Muscle layer of colon (tissue), 2 donors: ENCODE data around the gene PBX3.

Source experiments
- H3K27ac ChIP-seq: one replicate; pipeline ENCODE4 v1.7.0; 2013; ENCODE audit warnings: low read depth, mild to moderate bottlenecking, low read length, moderate library complexity
- H3K27me3 ChIP-seq, 2 donors: one replicate each; pipeline ENCODE4 v1.7.0; 2013; ENCODE audit warnings: low read length in 2 of 2, mild to moderate bottlenecking in 2 of 2; ENCODE audit not compliant: insufficient read depth in 2 of 2, control insufficient read depth in 1 of 2
- H3K36me3 ChIP-seq: one replicate; pipeline ENCODE4 v1.7.0; 2013; ENCODE audit warnings: mild to moderate bottlenecking, low read length; ENCODE audit not compliant: insufficient read depth
- H3K4me1 ChIP-seq: one replicate; pipeline ENCODE4 v1.7.0; 2013; ENCODE audit warnings: mild to moderate bottlenecking, low read length; ENCODE audit not compliant: insufficient read depth
- H3K4me3 ChIP-seq, 2 donors: one replicate each; pipeline ENCODE4 v1.7.0; 2013; ENCODE audit warnings: low read length in 2 of 2, low read depth in 1 of 2, mild to moderate bottlenecking in 1 of 2, moderate library complexity in 1 of 2
- H3K9ac ChIP-seq: one replicate; pipeline ENCODE4 v1.7.0; 2013; ENCODE audit warnings: low read length
- H3K9me3 ChIP-seq: one replicate; pipeline ENCODE4 v1.7.0; 2013; ENCODE audit warnings: mild to moderate bottlenecking, low read length
- donor health status: abdominal sarcoma.
- donor health status: Adenocarcinoma of cecum.

The PBX3 gene

GRCh38 chr9:125932012-125932411, 184.8 kb downstream of the PBX3 start:
- peaks cover 8% of the 10 kb centered on the region for H3K4me1 ChIP-seq
- H3K36me3 ChIP-seq = peaks cover 18% of the 10 kb centered on the region
- H3K4me3 ChIP-seq = no peak overlapping the region
- H3K9me3 ChIP-seq = no peaks in the 10 kb centered on the region
- H3K27ac ChIP-seq = no peak overlapping the region
- H3K9ac ChIP-seq = no peak overlapping the region
- no peaks in the 10 kb centered on the region for H3K27me3 ChIP-seq

DNA sequence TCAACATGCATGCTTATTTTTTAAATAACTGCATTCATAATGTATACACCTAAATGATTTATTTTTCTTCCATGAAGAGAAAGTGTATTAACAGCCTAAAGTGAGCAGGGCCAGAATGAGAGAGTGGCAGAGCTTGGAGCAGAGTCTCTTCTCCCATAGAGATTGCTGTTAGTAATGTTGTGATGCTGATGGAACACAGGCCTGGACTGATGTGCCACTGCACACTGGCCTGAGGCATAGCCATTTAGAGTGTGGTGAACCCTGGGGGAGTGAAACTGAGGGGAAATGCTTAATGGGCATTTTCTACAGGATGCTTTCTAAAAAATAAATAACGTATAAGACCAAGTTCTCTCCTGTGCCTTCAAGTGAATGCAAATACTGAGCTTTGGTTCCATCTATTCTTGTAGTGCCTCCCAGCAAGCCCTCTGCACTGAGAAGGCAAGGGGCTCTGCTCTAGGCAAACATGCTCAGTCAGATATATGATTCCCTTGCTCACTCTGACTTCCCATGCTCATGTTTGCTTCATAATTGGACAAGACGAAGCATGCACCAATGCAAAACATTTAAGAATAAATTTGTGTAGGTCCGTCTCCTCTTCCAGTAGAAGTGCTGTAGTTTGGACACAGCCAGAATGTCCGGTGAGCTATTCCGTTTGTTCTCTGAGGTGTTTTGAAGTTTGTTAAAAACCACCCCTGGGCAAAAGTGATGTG, 185.7 kb downstream of the PBX3 start:
- Histone ChIP-seq H3K9me3 (no peaks in the 10 kb centered on the region), H3K4me1 (peaks cover 8% of the 10 kb centered on the region), H3K4me3 (no peak overlapping the region), H3K27me3 (no peaks in the 10 kb centered on the region), H3K9ac (no peak overlapping the region), H3K36me3 (peaks cover 18% of the 10 kb centered on the region), H3K27ac (no peak overlapping the region)

DNA sequence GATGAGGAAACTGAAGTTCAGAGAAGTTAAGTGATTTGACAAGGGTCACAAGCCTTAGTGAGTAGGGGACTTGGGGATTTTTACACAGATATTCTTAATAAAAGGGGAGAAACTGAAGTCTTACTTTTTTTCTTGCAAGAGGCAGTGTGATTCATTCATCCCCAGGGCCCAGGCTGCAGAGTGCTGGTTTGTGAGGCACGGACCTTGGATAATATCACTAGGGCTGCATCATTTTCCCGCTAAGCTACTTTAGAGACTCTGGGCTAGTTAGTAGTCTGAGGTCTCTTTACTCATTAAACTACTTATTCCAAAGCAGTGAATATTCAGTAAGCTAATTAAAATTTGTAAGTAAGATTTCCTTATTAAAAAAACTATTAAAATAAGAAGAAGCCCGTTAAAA, 195.0 kb downstream of the PBX3 start:
- Histone ChIP-seq H3K9me3 (no peaks in the 10 kb centered on the region), H3K4me1 (no peaks in the 10 kb centered on the region), H3K36me3 (peaks cover 19% of the 10 kb centered on the region), H3K27me3 (no peaks in the 10 kb centered on the region), H3K9ac (no peak overlapping the region), H3K4me3 (no peak overlapping the region), H3K27ac (no peak overlapping the region)

GRCh38 chr9:125943831-125944230, 196.7 kb downstream of the PBX3 start:
- Histone ChIP-seq H3K27me3 (no peaks in the 10 kb centered on the region), H3K27ac (no peak overlapping the region), H3K4me3 (no peak overlapping the region), H3K36me3 (peaks cover 19% of the 10 kb centered on the region), H3K9ac (no peak overlapping the region), H3K4me1 (no peaks in the 10 kb centered on the region), H3K9me3 (no peaks in the 10 kb centered on the region)

GRCh38 chr9:125946397-125946796, 199.2 kb downstream of the PBX3 start:
- Histone ChIP-seq H3K4me3 (no peak overlapping the region), H3K36me3 (peaks cover 15% of the 10 kb centered on the region), H3K4me1 (no peaks in the 10 kb centered on the region), H3K9me3 (no peaks in the 10 kb centered on the region), H3K9ac (no peak overlapping the region), H3K27ac (no peak overlapping the region), H3K27me3 (no peaks in the 10 kb centered on the region)

GRCh38 chr9:125948887-125949596, 201.9 kb downstream of the PBX3 start:
- H3K9ac ChIP-seq = no peak overlapping the region
- H3K4me1 ChIP-seq = no peaks in the 10 kb centered on the region
- H3K4me3 ChIP-seq = no peak overlapping the region
- H3K36me3 ChIP-seq = peaks cover 20% of the 10 kb centered on the region
- H3K27me3 ChIP-seq = no peaks in the 10 kb centered on the region
- no peak overlapping the region for H3K27ac ChIP-seq
- no peaks in the 10 kb centered on the region for H3K9me3 ChIP-seq

DNA sequence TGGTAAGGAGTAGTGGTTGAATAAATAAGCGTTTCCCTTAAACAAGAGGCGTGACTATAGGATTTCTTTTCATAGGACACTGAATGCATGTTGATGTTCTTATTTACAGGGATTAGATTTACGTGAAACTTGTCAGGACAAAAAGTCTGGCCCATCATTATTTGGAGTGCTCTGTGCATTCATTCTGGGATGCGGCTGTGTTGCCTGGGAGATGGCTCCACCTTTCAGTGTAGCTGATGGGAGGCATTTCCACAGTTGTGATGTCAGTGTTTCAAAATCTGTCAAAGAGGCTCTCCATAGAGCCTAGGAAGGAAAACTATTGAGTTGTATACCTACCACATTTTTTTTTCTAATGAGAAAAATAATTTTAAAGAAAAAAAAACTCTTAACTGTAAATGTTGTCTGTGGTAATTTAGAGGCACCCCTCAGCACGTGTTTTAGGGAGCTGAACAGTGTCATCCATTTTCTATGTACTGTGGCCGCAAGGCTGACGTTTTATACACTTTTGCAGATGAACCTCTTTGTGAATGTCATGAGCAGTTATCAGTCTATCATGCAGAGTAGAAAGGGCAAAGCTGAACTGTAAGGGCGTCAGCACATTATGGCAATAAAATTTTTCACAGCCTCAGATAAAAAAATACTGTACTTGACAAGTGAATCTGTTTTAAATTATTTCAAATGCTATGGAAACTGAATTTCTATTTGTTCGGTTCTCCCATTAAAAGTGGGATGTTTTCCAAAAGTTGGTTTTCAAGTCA, 202.7 kb downstream of the PBX3 start:
- Histone ChIP-seq H3K9me3 (no peaks in the 10 kb centered on the region), H3K27me3 (no peaks in the 10 kb centered on the region), H3K27ac (no peak overlapping the region), H3K4me3 (no peak overlapping the region), H3K9ac (no peak overlapping the region), H3K36me3 (peaks cover 20% of the 10 kb centered on the region), H3K4me1 (no peaks in the 10 kb centered on the region)

GRCh38 chr9:125950880-125951471, 203.8 kb downstream of the PBX3 start:
- H3K4me3 ChIP-seq = no peak overlapping the region
- H3K27me3 ChIP-seq = no peaks in the 10 kb centered on the region
- H3K36me3 ChIP-seq = peaks cover 13% of the 10 kb centered on the region
- no peaks in the 10 kb centered on the region for H3K9me3 ChIP-seq
- H3K4me1 ChIP-seq = no peaks in the 10 kb centered on the region
- no peak overlapping the region for H3K9ac ChIP-seq
- no peak overlapping the region for H3K27ac ChIP-seq

DNA sequence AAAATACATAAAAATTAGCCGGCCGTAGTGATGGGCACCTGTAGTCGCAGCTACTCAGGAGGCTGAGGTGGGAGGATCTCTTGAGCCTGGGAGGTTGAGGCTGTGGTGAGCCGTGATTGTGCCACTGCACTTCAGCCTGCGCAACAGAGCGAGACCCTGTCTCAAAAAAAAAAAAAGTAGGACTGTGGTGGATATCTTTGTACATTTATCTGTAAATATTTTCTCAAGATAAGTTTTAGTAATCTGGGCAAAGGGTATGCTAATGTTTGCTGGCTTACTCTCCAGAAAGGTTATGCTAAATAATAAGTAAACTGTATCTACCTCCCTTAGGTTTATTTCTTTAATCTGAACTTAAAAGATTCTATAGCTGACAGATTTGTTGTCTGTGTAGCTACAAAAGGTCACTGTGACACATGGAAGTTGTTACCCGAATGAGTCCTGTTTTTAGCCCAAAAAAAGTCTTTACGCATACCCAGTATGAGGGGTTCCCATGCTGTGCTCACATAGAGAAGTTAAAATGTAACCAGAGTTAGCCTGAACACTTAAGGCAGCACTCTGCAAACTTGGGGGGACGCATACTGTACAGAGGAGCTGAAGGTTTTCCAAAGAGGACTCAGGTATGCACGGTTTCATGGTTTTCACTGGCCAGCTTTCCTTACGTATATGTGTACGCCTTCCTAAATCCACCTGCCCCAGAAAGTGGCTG, 206.3 kb downstream of the PBX3 start:
- H3K4me3 ChIP-seq = no peak overlapping the region
- no peaks in the 10 kb centered on the region for H3K27me3 ChIP-seq
- peaks cover 7% of the 10 kb centered on the region for H3K36me3 ChIP-seq
- no peaks in the 10 kb centered on the region for H3K9me3 ChIP-seq
- no peak overlapping the region for H3K27ac ChIP-seq
- H3K9ac ChIP-seq = no peak overlapping the region
- no peaks in the 10 kb centered on the region for H3K4me1 ChIP-seq

GRCh38 chr9:125956102-125956501, 208.9 kb downstream of the PBX3 start:
- Histone ChIP-seq H3K27me3 (no peaks in the 10 kb centered on the region), H3K4me1 (no peaks in the 10 kb centered on the region), H3K9me3 (no peaks in the 10 kb centered on the region), H3K4me3 (no peak overlapping the region), H3K9ac (no peak overlapping the region), H3K27ac (no peak overlapping the region), H3K36me3 (peaks cover 14% of the 10 kb centered on the region)

GRCh38 chr9:125959315-125959714, 212.1 kb downstream of the PBX3 start:
- Histone ChIP-seq H3K9ac (no peak overlapping the region), H3K36me3 (peaks cover 30% of the 10 kb centered on the region), H3K4me3 (no peak overlapping the region), H3K9me3 (no peaks in the 10 kb centered on the region), H3K27me3 (no peaks in the 10 kb centered on the region), H3K4me1 (no peaks in the 10 kb centered on the region), H3K27ac (no peak overlapping the region)
